GM19468 (cell line): ENCODE measurements around the gene PDZD8.
"Not testable (repeated sequence)": the region's sequence is repeated elsewhere in the genome, so short reads cannot be mapped to it uniquely, and the experiment has no call there.

Source experiments
- ATAC-seq: cut with Tn5 transposase; IDR thresholded peaks from one replicate; pipeline ENCODE4 v1.9.1; 2021; ENCODE audit warnings: mild to moderate bottlenecking, moderate library complexity, moderate number of reproducible peaks; ENCODE audit not compliant: unreplicated experiment; ENCODE audit errors: extremely low read depth

The PDZD8 gene

GRCh38 chr10:117230107-117230506 is 145.1 kb downstream of the PDZD8 start:
- not testable (repeated sequence) for ATAC-seq

DNA sequence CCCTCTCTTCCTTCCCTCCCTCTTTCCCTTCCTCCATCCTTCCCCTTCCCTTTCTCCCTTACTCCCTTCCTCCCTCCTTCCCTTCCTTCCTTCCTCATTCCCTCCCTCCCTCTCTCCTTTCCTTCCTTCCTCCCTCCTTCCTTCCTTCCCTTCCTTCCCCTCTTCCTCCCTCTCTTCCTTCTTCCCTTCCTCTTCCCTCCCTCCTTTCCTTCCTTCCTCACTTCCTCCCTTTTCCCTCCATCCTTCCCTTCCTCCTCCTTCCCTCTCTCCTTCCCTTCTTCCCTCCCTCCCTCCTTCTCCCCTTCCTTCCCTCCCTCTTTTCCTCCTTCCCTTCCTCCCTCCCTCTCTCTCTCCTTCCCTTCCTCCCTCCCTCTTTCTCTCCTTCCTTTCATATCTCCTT is 147.0 kb downstream of the PDZD8 start:
- ATAC-seq, result no peak
